ENCODE measurements around the gene MCM9.

The MCM9 gene

DNA sequence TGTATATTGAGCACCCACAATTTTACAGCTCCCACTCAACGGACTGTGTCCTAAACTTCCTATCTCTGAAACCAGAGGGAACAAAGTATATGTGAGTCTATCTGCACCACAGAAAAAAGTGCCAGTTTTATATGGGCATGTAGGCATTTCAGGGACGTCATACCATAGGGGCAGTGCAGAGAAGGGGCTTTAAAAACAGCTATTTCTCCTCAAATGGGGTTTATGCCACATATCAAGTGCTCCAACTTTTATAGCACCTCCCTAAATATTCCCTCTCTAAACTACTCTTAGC is 69.9 kb downstream of the MCM9 start:
- no peak overlapping the region for H3K27ac ChIP-seq (ENCODE audit: low read length)
- no peaks in the 10 kb centered on the region; the same call in 1 of the 2 replicates for H3K9me3 ChIP-seq (ENCODE audit: insufficient read depth, low read length)
- H3K4me1 ChIP-seq (ENCODE audit: low read length): peaks cover 8% of the 10 kb centered on the region; the same call in 1 of the 2 replicates
- no peak overlapping the region for H3K4me2 ChIP-seq (ENCODE audit: low read length)
- H3K9ac ChIP-seq (ENCODE audit: low read length): no peak overlapping the region
- H2AFZ ChIP-seq (ENCODE audit: low read depth, low read length): no peak overlapping the region
- no peaks in the 10 kb centered on the region for H3K36me3 ChIP-seq (replicated peaks; ENCODE audit: low read depth, low read length)
- TF ChIP-seq, protein P1, sequence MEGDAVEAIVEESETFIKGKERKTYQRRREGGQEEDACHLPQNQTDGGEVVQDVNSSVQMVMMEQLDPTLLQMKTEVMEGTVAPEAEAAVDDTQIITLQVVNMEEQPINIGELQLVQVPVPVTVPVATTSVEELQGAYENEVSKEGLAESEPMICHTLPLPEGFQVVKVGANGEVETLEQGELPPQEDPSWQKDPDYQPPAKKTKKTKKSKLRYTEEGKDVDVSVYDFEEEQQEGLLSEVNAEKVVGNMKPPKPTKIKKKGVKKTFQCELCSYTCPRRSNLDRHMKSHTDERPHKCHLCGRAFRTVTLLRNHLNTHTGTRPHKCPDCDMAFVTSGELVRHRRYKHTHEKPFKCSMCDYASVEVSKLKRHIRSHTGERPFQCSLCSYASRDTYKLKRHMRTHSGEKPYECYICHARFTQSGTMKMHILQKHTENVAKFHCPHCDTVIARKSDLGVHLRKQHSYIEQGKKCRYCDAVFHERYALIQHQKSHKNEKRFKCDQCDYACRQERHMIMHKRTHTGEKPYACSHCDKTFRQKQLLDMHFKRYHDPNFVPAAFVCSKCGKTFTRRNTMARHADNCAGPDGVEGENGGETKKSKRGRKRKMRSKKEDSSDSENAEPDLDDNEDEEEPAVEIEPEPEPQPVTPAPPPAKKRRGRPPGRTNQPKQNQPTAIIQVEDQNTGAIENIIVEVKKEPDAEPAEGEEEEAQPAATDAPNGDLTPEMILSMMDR (IDR thresholded peaks at IDR 0.05; ENCODE audit: low read depth, low read length): no peak
- TF ChIP-seq EZH2phosphoT487 (IDR thresholded peaks at IDR 0.05; ENCODE audit: low read depth): no peak
- 0 out of 2 replicates have a peak, but pooled peaks cover 5% of the 10 kb centered on the region for H3K79me2 ChIP-seq (ENCODE audit: low read length)
- no peaks in the 10 kb centered on the region for H3K27me3 ChIP-seq (ENCODE audit: low read depth, low read length)
- no peak overlapping the region for H3K4me3 ChIP-seq (ENCODE audit: low read length)
- no peaks in the 10 kb centered on the region for H4K20me1 ChIP-seq (ENCODE audit: insufficient read depth, low read length)

DNA sequence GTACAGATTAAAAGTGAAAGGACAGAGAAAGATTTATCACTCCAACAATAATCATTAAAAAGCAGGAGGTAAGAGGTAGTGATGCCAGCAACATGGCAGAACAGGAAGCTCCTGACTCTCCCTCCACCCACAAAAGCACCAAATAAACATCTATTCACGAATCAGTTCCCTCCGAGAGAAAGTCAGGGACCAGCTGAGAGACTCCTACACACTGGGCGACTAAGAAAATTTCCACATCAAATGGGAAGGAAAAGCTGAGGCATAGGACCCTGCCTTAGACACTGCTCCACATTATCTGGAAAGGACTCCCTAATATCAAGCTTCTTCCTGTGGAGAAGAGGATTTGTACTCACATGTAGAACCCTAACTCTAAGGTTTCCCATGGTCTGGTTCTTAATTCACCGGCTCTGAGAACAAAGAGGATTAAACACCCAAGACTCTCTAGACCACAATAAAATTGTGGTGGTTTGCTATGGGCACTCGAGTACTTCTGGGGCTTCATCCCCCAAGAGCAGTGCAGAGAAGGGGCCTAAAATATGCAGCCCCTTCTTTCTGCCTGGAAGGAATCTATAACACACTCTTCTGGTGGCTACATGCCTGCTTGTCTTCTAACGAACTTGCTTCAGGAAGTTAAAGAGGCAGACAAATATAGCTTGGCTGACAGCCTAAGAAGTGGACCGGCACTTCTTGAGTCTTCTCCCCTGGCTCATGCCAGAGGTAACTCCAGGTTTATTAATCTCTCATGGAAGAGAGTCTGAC is 70.4 kb downstream of the MCM9 start:
- Histone ChIP-seq H3K4me3 (ENCODE audit: low read length) (no peak overlapping the region), H2AFZ (ENCODE audit: low read depth, low read length) (no peak overlapping the region), H3K4me1 (ENCODE audit: low read length) (peaks cover 11% of the 10 kb centered on the region; the same call in 1 of the 2 replicates), H3K79me2 (ENCODE audit: low read length) (no peaks in the 10 kb centered on the region), H4K20me1 (ENCODE audit: insufficient read depth, low read length) (no peaks in the 10 kb centered on the region), H3K4me2 (ENCODE audit: low read length) (0 out of 2 replicates have a peak overlapping the region, but pooled peaks have one; percentile 22), H3K27me3 (ENCODE audit: low read depth, low read length) (no peaks in the 10 kb centered on the region), H3K9me3 (ENCODE audit: insufficient read depth, low read length) (no peaks in the 10 kb centered on the region; the same call in 1 of the 2 replicates), H3K36me3 (replicated peaks; ENCODE audit: low read depth, low read length) (no peaks in the 10 kb centered on the region), H3K27ac (ENCODE audit: low read length) (no peak overlapping the region), H3K9ac (ENCODE audit: low read length) (no peak overlapping the region)
- TF ChIP-seq EZH2phosphoT487 (IDR thresholded peaks at IDR 0.05; ENCODE audit: low read depth): no peak
- TF ChIP-seq, protein P1 (IDR thresholded peaks at IDR 0.05; ENCODE audit: low read depth, low read length): no peak

DNA sequence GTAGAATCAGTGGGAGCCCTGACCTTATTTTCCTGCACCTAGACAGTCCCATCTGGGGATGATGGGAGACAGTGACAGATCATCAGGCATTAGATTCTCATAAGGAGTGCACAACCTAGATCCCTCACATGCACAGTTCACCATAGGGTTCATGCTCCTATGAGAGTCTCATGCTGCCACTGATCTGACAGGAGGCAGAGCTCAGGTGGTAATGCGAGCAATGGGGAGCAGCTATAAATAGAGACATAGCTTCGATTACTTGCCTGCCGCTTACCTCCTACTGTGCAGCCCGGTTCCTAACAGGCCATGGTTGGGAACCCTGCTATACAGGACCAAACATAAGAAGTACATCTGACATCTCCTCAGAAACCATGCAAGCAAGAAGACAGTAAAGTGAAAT is 72.5 kb downstream of the MCM9 start:
- Histone ChIP-seq H3K27me3 (ENCODE audit: low read depth, low read length) (no peaks in the 10 kb centered on the region), H3K4me2 (ENCODE audit: low read length) (no peak overlapping the region), H3K79me2 (ENCODE audit: low read length) (no peaks in the 10 kb centered on the region; the same call in 1 of the 2 replicates), H3K27ac (ENCODE audit: low read length) (no peak overlapping the region), H4K20me1 (ENCODE audit: insufficient read depth, low read length) (no peaks in the 10 kb centered on the region), H3K9me3 (ENCODE audit: insufficient read depth, low read length) (no peaks in the 10 kb centered on the region; the same call in 1 of the 2 replicates), H2AFZ (ENCODE audit: low read depth, low read length) (no peak overlapping the region), H3K4me3 (ENCODE audit: low read length) (no peak overlapping the region), H3K36me3 (replicated peaks; ENCODE audit: low read depth, low read length) (no peaks in the 10 kb centered on the region), H3K9ac (ENCODE audit: low read length) (no peak overlapping the region), H3K4me1 (ENCODE audit: low read length) (peaks cover 11% of the 10 kb centered on the region; the same call in 1 of the 2 replicates)
- no peak for TF ChIP-seq EZH2phosphoT487 (IDR thresholded peaks at IDR 0.05; ENCODE audit: low read depth)
- TF ChIP-seq, protein P1 (IDR thresholded peaks at IDR 0.05; ENCODE audit: low read depth, low read length): no peak

DNA sequence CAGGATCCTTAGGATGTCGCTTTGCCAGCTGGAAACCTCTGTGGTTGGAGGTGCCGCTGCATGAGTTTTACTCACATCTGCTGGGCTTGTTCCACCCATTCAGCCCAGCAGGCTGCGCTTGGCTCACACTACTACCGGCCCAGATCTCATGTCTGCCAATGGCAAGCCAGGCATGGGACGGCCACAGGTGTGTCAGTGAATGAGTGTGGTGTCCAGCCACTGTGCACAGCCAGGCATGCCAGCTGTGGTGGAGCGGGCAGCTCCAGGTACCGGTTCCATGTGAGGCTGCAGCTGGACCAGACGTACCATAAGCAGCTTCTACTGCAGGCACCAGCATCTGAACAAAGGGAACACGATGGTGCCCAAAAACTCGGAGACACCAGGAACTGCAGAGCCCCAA is 74.1 kb downstream of the MCM9 start:
- H2AFZ ChIP-seq (ENCODE audit: low read depth, low read length): no peak overlapping the region
- H4K20me1 ChIP-seq (ENCODE audit: insufficient read depth, low read length): no peaks in the 10 kb centered on the region
- H3K36me3 ChIP-seq (replicated peaks; ENCODE audit: low read depth, low read length): no peaks in the 10 kb centered on the region
- no peak for TF ChIP-seq EZH2phosphoT487 (IDR thresholded peaks at IDR 0.05; ENCODE audit: low read depth)
- TF ChIP-seq, protein P1 (IDR thresholded peaks at IDR 0.05; ENCODE audit: low read depth, low read length): no peak
- H3K4me2 ChIP-seq (ENCODE audit: low read length): no peak overlapping the region
- H3K27me3 ChIP-seq (ENCODE audit: low read depth, low read length): no peaks in the 10 kb centered on the region
- H3K4me1 ChIP-seq (ENCODE audit: low read length): peaks cover 11% of the 10 kb centered on the region; the same call in 1 of the 2 replicates
- no peaks in the 10 kb centered on the region; the same call in 1 of the 2 replicates for H3K79me2 ChIP-seq (ENCODE audit: low read length)
- H3K9me3 ChIP-seq (ENCODE audit: insufficient read depth, low read length): no peaks in the 10 kb centered on the region; the same call in 1 of the 2 replicates
- no peak overlapping the region for H3K4me3 ChIP-seq (ENCODE audit: low read length)
- H3K9ac ChIP-seq (ENCODE audit: low read length): no peak overlapping the region
- no peak overlapping the region for H3K27ac ChIP-seq (ENCODE audit: low read length)
